GM12801 (cell line): ENCODE data around the gene PRKD2.

Source experiments
- CTCF ChIP-seq: IDR thresholded peaks from one replicate; pipeline ENCODE4 v1.5.1; 2011; ENCODE audit warnings: control low read depth; ENCODE audit not compliant: insufficient read length; ENCODE audit errors: extremely low read depth

PRKD2 gene

GRCh38 chr19:46745521-46746280 lies 28.8 kb upstream of the PRKD2 start, which contains the start of gene FKRP:
Gene FKRP, plus strand, starts transcription at chr19:46746057. Its CDS starts 9,394 bp downstream, at chr19:46755451.
- TF ChIP-seq CTCF: no peak

DNA sequence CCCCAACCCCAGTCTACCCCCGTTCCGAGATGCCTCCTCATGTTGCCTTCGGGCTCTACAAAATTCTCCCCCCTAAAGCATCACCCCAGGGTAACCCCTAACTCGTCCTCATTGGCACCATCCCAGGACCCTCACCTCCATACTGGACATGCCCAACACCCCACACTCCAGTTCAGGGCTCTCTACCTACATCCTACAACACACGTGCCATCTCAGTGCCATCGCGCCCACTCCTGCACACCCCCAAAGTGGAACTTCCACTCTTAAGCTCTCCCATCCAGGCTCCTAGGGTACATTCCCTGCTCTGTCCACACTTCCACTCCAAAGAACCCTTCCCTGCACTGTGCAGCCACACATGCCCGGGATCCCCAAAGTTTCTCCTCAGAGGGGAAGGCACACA lies 28.1 kb upstream of the PRKD2 start:
- TF ChIP-seq CTCF: no peak

DNA sequence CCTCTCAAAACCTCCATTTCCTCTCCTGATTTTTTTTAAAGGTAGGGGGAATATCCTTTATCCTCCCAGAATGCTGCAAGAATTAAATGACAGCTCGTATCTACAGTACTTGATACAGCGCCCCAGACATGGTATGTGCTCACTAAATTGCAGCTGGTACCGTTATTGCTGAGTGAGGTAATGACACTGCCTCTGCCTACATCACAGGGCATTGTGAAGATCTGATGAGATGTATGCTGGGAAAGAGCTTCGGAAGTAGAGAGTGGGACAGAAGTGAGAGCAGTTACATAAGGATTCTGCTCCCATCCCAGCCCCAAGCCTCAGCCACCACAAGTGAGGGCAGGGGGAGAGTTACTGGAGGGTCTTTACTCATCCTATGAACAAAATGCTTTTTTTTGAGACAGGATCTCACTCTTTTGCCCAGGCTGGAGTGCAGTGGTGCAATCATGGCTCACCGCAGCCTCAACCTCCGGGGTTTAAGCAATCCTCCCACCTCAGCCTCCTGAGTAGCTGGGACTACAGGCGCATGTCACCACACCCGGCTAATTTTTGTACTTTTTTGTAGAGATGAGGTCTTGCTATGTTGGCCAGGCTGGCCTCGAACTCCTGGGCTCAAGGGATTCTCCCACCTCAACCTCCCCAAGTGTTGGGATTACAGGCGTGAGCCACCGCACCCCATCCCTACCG lies 27.2 kb upstream of the PRKD2 start:
- TF ChIP-seq CTCF: no peak

- no peak for TF ChIP-seq CTCF
These were observed 26.1 kb upstream of the PRKD2 start for GRCh38 chr19:46742926-46743480.

DNA sequence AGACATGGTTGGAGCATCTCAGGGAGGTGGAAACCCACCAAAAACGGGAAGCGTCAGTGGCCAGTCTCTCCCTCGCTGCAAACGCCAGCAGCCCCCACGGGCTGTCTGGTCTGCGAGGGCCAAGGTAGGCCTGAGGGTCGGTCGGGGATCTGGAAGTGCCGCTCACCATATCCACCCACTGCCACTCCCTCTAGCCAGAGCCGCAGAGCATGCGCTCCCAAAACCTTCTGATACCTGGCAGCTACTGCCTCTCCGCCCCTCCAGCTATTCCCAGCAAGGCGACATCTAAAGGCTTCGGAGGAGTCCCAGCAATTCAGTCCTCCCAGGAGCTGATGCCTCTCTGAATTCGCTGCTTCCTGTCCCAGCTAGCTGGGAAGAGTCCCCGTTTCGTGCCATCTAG lies 24.5 kb upstream of the PRKD2 start:
- TF ChIP-seq CTCF: no peak

DNA sequence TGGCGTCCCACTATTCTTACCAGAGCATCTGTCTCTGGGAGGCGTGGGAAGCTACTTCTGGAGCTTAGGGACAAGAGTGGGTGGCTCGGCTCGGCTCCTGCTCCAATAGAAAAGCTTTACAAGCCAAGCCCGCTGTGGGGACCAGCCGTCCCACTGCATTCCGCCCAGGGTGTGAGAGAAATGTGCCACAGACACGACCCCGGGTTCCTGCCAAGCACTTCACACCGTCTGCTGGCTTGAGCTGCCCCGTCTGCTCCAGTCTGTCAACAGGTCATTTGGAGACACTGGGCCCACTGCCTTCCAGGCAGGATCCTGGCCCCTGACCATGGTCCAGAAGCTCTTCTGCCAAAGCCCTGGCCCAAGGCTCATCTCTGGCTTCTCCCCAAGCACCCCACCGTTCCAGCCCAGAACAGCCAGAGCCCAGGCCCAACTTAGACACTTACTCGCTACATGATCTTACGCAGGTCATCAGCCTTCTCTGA lies 22.4 kb upstream of the PRKD2 start:
- TF ChIP-seq CTCF: no peak

DNA sequence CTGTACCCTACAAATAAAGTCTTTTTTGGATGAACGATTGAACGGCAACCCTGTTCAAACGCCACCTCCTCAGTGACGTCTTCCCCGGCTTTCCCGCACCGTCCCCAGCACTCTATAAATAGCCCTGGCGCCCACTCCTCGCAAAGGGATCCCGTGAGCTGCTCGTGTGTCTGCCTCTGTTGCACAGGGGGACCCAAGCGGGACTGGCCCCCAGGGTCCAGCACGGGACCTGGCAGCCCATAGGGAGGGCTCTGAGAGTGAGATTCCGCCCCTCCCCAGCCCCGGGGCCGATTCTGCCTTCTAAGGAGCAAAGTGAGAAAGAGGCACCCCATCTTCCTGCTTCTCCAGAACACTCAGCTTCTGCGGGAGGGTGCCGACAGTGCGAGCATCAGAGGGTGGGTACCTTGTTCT lies 20.9 kb upstream of the PRKD2 start:
- TF ChIP-seq CTCF: no peak
